HepG2 (cell line): Measurements from ENCODE around the gene SNX21. TPM values are rescaled to one million over a fixed set of nuclear protein-coding genes. Genes with fewer than 3 reads are reported as not detected.

ENCODE experiments used
- CHD4 ChIP-seq: fragments of 200-600 bp; sonication (generic); IDR thresholded peaks from 2 replicates; pipeline ENCODE4 v1.7.0; 2017; ENCODE audit warnings: mild to moderate bottlenecking, low read length, borderline replicate concordance
- E2F5 ChIP-seq: sonication (generic); formaldehyde crosslinking; conservative IDR thresholded peaks from 2 replicates; pipeline ENCODE4 v1.4.0; 2020; ENCODE audit warnings: missing genetic modification reagents
- HMGXB3 ChIP-seq: sonication (generic); formaldehyde crosslinking; IDR thresholded peaks from 2 replicates; pipeline ENCODE4 v1.4.0; 2020; ENCODE audit warnings: missing genetic modification reagents, borderline replicate concordance
- HNF4A ChIP-seq: sonication (generic); formaldehyde crosslinking; IDR thresholded peaks from 2 replicates; pipeline ENCODE4 v1.4.0; 2020; ENCODE audit warnings: missing genetic modification reagents
- NFIB ChIP-seq: sonication (generic); formaldehyde crosslinking; IDR thresholded peaks from 2 replicates; pipeline ENCODE4 v1.9.0; 2021; ENCODE audit warnings: missing genetic modification reagents, mild to moderate bottlenecking, borderline replicate concordance
- NR3C1 ChIP-seq: sonication (generic); formaldehyde crosslinking; IDR thresholded peaks from 2 replicates; pipeline ENCODE4 v1.4.0; 2020; ENCODE audit warnings: missing genetic modification reagents
- SP2 ChIP-seq: sonication (generic); formaldehyde crosslinking; IDR thresholded peaks from 2 replicates; pipeline ENCODE4 v1.5.1; 2020; ENCODE audit warnings: mild to moderate bottlenecking, missing genetic modification reagents
- ZBTB25 ChIP-seq: IDR thresholded peaks from 2 replicates; pipeline ENCODE4 v1.6.1; 2018; ENCODE audit warnings: missing genetic modification reagents
- ZBTB8A ChIP-seq: sonication (generic); formaldehyde crosslinking; IDR thresholded peaks from 2 replicates; pipeline ENCODE4 v1.4.0; 2020; ENCODE audit warnings: mild to moderate bottlenecking, low read depth, missing genetic modification reagents, borderline replicate concordance
- ZFP82 ChIP-seq: sonication (generic); formaldehyde crosslinking; IDR thresholded peaks from 2 replicates; pipeline ENCODE4 v1.5.1; 2020; ENCODE audit warnings: mild to moderate bottlenecking, missing genetic modification reagents, borderline replicate concordance
- ZFY ChIP-seq: sonication (generic); formaldehyde crosslinking; IDR thresholded peaks from 2 replicates; pipeline ENCODE4 v1.4.0; 2020; ENCODE audit warnings: missing genetic modification reagents
- ZNF224 ChIP-seq: sonication (generic); formaldehyde crosslinking; IDR thresholded peaks from 2 replicates; pipeline ENCODE4 v1.5.0; 2020; ENCODE audit warnings: mild to moderate bottlenecking, missing genetic modification reagents
- ZNF263 ChIP-seq: sonication (generic); formaldehyde crosslinking; IDR thresholded peaks from 2 replicates; pipeline ENCODE4 v1.4.0; 2020; ENCODE audit warnings: missing genetic modification reagents
- ZNF326 ChIP-seq: sonication (generic); formaldehyde crosslinking; IDR thresholded peaks from 2 replicates; pipeline ENCODE4 v1.4.0; 2020; ENCODE audit warnings: missing genetic modification reagents, borderline replicate concordance
- ZNF451 ChIP-seq: sonication (generic); formaldehyde crosslinking; IDR thresholded peaks from 2 replicates; pipeline ENCODE4 v1.5.0; 2020; ENCODE audit warnings: mild to moderate bottlenecking, missing genetic modification reagents
- ZNF580 ChIP-seq: IDR thresholded peaks from 2 replicates; pipeline ENCODE4 v1.6.1; 2016; ENCODE audit warnings: low read depth, borderline replicate concordance
- ZUFSP ChIP-seq: sonication (generic); formaldehyde crosslinking; IDR thresholded peaks from 2 replicates; pipeline ENCODE4 v1.9.0; 2021; ENCODE audit warnings: missing genetic modification reagents, mild to moderate bottlenecking, borderline replicate concordance
- polyA plus RNA-seq, 8 experiments: library from polyadenylated mRNA; depleted of rRNA in 3 of 8; stranded (reverse) in 7 of 8; unstranded in 1 of 8; fragments of >200 nt; fragmentation: Illumina TruSeq in 4 of 8; extraction: Trizol in 4 of 8; gene quantifications; 2 replicates each; pipeline versions ENCODE4 v1.2.1 to v1.2.3, GENCODE V29; 2011 to 2016; ENCODE audit warnings: low read depth in 4 of 8, missing spikeins in 1 of 8, mixed read lengths in 1 of 8; ENCODE audit not compliant: insufficient read depth in 1 of 8
- total RNA-seq, 5 experiments: library from RNA; depleted of rRNA; stranded (reverse); fragments of >200 nt; fragmentation: Illumina TruSeq; extraction: Trizol; gene quantifications; 2 replicates each; pipeline ENCODE4 v1.2.3, GENCODE V29; 2016; ENCODE audit warnings: low read depth in 1 of 5

The SNX21 gene
- total and polyA plus RNA-seq, 2 of the 13 experiments (the other 11 are each of a cell fraction or from before 2014, with no cell fraction given): 7.7 to 12.8 TPM

- TF ChIP-seq HMGXB3 (CRISPR knock-in tag) (peak; percentile 42), ZFY (CRISPR knock-in tag) (peak; percentile 96), ZNF326 (no peak), ZNF224 (CRISPR knock-in tag) (peak; percentile 43), ZUFSP (CRISPR knock-in tag) (no peak), ZNF580 (CRISPR knock-in tag) (peak; percentile 71; the same call in 1 of the 2 replicates), CHD4 (no peak), E2F5 (CRISPR knock-in tag) (no peak), NFIB (CRISPR knock-in tag) (no peak), ZBTB8A (CRISPR knock-in tag) (peak; percentile 75; the same call in 1 of the 2 replicates), ZBTB25 (CRISPR knock-in tag) (peak; percentile 83; the same call in 1 of the 2 replicates), NR3C1 (no peak), ZNF263 (CRISPR knock-in tag) (peak; percentile 43), ZNF451 (CRISPR knock-in tag) (no peak), ZFP82 (CRISPR knock-in tag) (no peak), HNF4A (peak; percentile 66), SP2 (peak; percentile 100)
Observed at GRCh38 chr20:45857114-45857881, 23.7 kb downstream of the SNX21 start, which contains the start of the genes ACOT8 and ZSWIM3 (continued).
